ENCODE data around the gene RBM47.

RBM47 gene

GRCh38 chr4:40515398-40516293 lies 114.0 kb downstream of the RBM47 start:
- DNase-seq (ENCODE audit: low read depth in 1 of 2, low spot score in 1 of 2), result no peak
- no peaks in the 10 kb centered on the region for H3K27me3 ChIP-seq (ENCODE audit: insufficient read depth, poor library complexity, severe bottlenecking)
- H3K27ac ChIP-seq (replicated peaks), result no peak overlapping the region
- H3K4me3 ChIP-seq (replicated peaks; ENCODE audit: insufficient read depth, low read length), result no peak overlapping the region
- TF ChIP-seq REST (IDR thresholded peaks at IDR 0.05; ENCODE audit: insufficient replicate concordance, low read depth), result no peak
- no peak for TF ChIP-seq SPI1 (IDR thresholded peaks at IDR 0.05; ENCODE audit: borderline replicate concordance, low read depth)
- no peak for TF ChIP-seq POLR2AphosphoS5 (IDR thresholded peaks at IDR 0.05; ENCODE audit: low read depth)
- TF ChIP-seq CTCF (IDR thresholded peaks at IDR 0.05; ENCODE audit: insufficient read depth, low read length), result no peak
- no peak for TF ChIP-seq GABPA (IDR thresholded peaks at IDR 0.05; ENCODE audit: low read depth)

- Histone ChIP-seq H3K27ac (replicated peaks) (no peak overlapping the region), H3K4me3 (replicated peaks; ENCODE audit: insufficient read depth, low read length) (no peak overlapping the region), H3K27me3 (ENCODE audit: insufficient read depth, poor library complexity, severe bottlenecking) (no peaks in the 10 kb centered on the region)
- TF ChIP-seq REST (IDR thresholded peaks at IDR 0.05; ENCODE audit: insufficient replicate concordance, low read depth) (no peak), POLR2AphosphoS5 (IDR thresholded peaks at IDR 0.05; ENCODE audit: low read depth) (no peak), SPI1 (IDR thresholded peaks at IDR 0.05; ENCODE audit: borderline replicate concordance, low read depth) (no peak), GABPA (IDR thresholded peaks at IDR 0.05; ENCODE audit: low read depth) (no peak), CTCF (IDR thresholded peaks at IDR 0.05; ENCODE audit: insufficient read depth, low read length) (no peak)
- no peak for DNase-seq (ENCODE audit: low read depth in 1 of 2, low spot score in 1 of 2)
Observed at GRCh38 chr4:40515037-40515397, 114.6 kb downstream of the RBM47 start.

- TF ChIP-seq GABPA (IDR thresholded peaks at IDR 0.05; ENCODE audit: low read depth) (no peak), SPI1 (IDR thresholded peaks at IDR 0.05; ENCODE audit: borderline replicate concordance, low read depth) (no peak), POLR2AphosphoS5 (IDR thresholded peaks at IDR 0.05; ENCODE audit: low read depth) (no peak), REST (IDR thresholded peaks at IDR 0.05; ENCODE audit: insufficient replicate concordance, low read depth) (no peak), CTCF (IDR thresholded peaks at IDR 0.05; ENCODE audit: insufficient read depth, low read length) (no peak)
- Histone ChIP-seq H3K27ac (replicated peaks) (no peak overlapping the region), H3K27me3 (ENCODE audit: insufficient read depth, poor library complexity, severe bottlenecking) (no peaks in the 10 kb centered on the region), H3K4me3 (replicated peaks; ENCODE audit: insufficient read depth, low read length) (no peak overlapping the region)
- DNase-seq (ENCODE audit: low read depth in 1 of 2, low spot score in 1 of 2), result no peak
Observed at GRCh38 chr4:40514497-40514951, 115.1 kb downstream of the RBM47 start.
